A673 (cell line): Measurements from ENCODE around the gene PRRT2. TPM values are rescaled to one million over a fixed set of nuclear protein-coding genes. Genes with fewer than 3 reads are reported as not detected.

Experiments used
- BruUV-seq: library from RNA; stranded (reverse); fragments of 400-500 nt; replicated peaks from 2 replicates; lab custom pipeline; 2021; lab: Mats Ljungman, UMichigan
- CTCF ChIA-PET: fragments of 300-600 bp; sonication (Branson Sonifier 250); formaldehyde crosslinking; loops from one replicate; lab custom pipeline; 2022; ENCODE audit warnings: antibody characterized with exemption; lab: Charles Lee
- POLR2A ChIA-PET: fragments of 300-600 bp; sonication (Branson Sonifier 250); formaldehyde crosslinking; loops from one replicate; lab custom pipeline; 2022; ENCODE audit warnings: antibody characterized with exemption; ENCODE audit not compliant: low non-redundant PET; lab: Charles Lee
- DNase-seq: peaks from one replicate; pipeline ENCODE4 v3.0.0-alpha.2; 2015; ENCODE audit warnings: low spot score
- H3K27ac ChIP-seq: fragments of 200-600 bp; sonication (generic); 2 replicates; pipeline ENCODE4 v1.5.1; 2016; ENCODE audit warnings: mixed run types, low read depth, mild to moderate bottlenecking, mixed read lengths, antibody characterized with exemption, low read length; ENCODE audit not compliant: poor library complexity, severe bottlenecking
- H3K27me3 ChIP-seq: fragments of 200-600 bp; sonication (generic); replicated peaks from 2 replicates; pipeline ENCODE4 v1.6.1; 2017; ENCODE audit warnings: mixed run types, low read depth, mild to moderate bottlenecking, mixed read lengths, antibody characterized with exemption, low read length; ENCODE audit not compliant: insufficient read depth, poor library complexity
- H3K36me3 ChIP-seq: fragments of 200-600 bp; sonication (generic); 2 replicates; pipeline ENCODE4 v1.6.1; 2016; ENCODE audit warnings: mixed run types, mild to moderate bottlenecking, mixed read lengths, antibody characterized with exemption, low read length; ENCODE audit not compliant: insufficient read depth, poor library complexity, severe bottlenecking
- H3K4me1 ChIP-seq: fragments of 200-600 bp; sonication (generic); 2 replicates; pipeline ENCODE4 v1.6.1; 2017; ENCODE audit warnings: mixed run types, mild to moderate bottlenecking, mixed read lengths, antibody characterized with exemption, low read length; ENCODE audit not compliant: insufficient read depth, poor library complexity, severe bottlenecking
- H3K4me3 ChIP-seq: fragments of 200-600 bp; sonication (generic); 2 replicates; pipeline ENCODE4 v1.5.1; 2016; ENCODE audit warnings: low read depth, mixed run types, mild to moderate bottlenecking, mixed read lengths, low read length; ENCODE audit not compliant: poor library complexity, severe bottlenecking
- H3K9me3 ChIP-seq: fragments of 200-600 bp; sonication (generic); 2 replicates; pipeline ENCODE4 v1.6.1; 2016; ENCODE audit warnings: mixed run types, low read depth, mild to moderate bottlenecking, mixed read lengths, antibody characterized with exemption, low read length; ENCODE audit not compliant: poor library complexity, severe bottlenecking
- CTCF ChIP-seq: fragments of 300-800, 200-600 bp; sonication (generic); conservative IDR thresholded peaks from 2 replicates; pipeline ENCODE4 v1.5.1; 2017; ENCODE audit warnings: low read depth, mild to moderate bottlenecking, antibody characterized with exemption, low read length, moderate library complexity, mixed read lengths
- EZH2 ChIP-seq: fragments of 200-600 bp; sonication (generic); IDR thresholded peaks from 2 replicates; pipeline ENCODE4 v1.6.1; 2017; ENCODE audit warnings: borderline replicate concordance, low read depth, mild to moderate bottlenecking, mixed read lengths, antibody characterized with exemption, low read length; ENCODE audit not compliant: poor library complexity, severe bottlenecking
- intact Hi-C: fragments of 100-400 bp; cut with micrococcal nuclease; formaldehyde crosslinking; loops from one replicate; pipeline ENCODE4 v1.10.0; 2022; ENCODE audit not compliant: unreplicated experiment
- total RNA-seq: library from RNA; stranded (reverse); gene quantifications from 2 replicates; pipeline ENCODE4 v1.2.3, GENCODE V29; 2021

Gene PRRT2
- total RNA-seq, 1 experiment from 2014 or later: 9.0 TPM

- BruUV-seq: TSS peak; percentile 78
Observed at GRCh38 chr16:29862884-29863668, 51.1 kb downstream of the PRRT2 start, which contains the start of gene CDIPT. TSS of gene CDIPT (minus strand) at chr16:29863226. CDS start at chr16:29862857, 369 bp downstream.

DNA sequence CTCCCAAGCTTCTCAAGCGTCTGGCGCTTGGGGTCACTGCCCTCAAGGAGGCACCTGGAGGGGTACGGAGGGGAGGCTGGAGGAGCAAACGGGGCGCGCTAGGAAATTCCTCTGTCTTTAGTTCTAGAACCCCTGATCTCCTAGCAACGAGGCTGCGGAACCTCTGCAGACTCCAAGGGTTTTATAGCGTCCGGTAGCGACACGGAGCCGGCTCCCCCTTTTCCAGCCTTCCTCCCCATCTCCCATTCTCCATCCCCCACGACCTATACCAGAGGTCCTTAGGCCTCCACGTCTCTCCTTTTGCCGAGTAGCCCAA is 51.6 kb downstream of the PRRT2 start:
- H3K36me3 ChIP-seq: peaks cover 11% of the 10 kb centered on the region

More at GRCh38 chr16:29862884-29863668, 51.1 kb downstream of the PRRT2 start, which contains the start of gene CDIPT:
- intact Hi-C loops: loop anchor here (2.0 to 10.0 kb wide), 2 partner anchors 48 to 100 kb away; partner anchors contain the start of genes PAGR1, PRRT2 and TMEM219
- ChIA-PET CTCF (interaction anchor here (0.5 to 1.1 kb wide), 3 partner anchors 15 to 148 kb away, joined by 6 to 7 read pairs (median 7); partner anchors contain the start of gene MAZ), POLR2A (no interaction called here)
- H3K36me3 ChIP-seq: peaks cover 12% of the 10 kb centered on the region
- H3K4me3 ChIP-seq: peak within 1 kb of the TSS; percentile 96
- H3K27me3 ChIP-seq: no peaks in the 10 kb centered on the region
- no peaks in the 10 kb centered on the region for H3K9me3 ChIP-seq
- H3K27ac ChIP-seq: peak within 1 kb of the TSS; percentile 99
- peak; percentile 99 for DNase-seq
- TF ChIP-seq CTCF: peak; percentile 88
- no peak for TF ChIP-seq EZH2
- H3K4me1 ChIP-seq: peaks cover 4% of the 10 kb centered on the region

DNA sequence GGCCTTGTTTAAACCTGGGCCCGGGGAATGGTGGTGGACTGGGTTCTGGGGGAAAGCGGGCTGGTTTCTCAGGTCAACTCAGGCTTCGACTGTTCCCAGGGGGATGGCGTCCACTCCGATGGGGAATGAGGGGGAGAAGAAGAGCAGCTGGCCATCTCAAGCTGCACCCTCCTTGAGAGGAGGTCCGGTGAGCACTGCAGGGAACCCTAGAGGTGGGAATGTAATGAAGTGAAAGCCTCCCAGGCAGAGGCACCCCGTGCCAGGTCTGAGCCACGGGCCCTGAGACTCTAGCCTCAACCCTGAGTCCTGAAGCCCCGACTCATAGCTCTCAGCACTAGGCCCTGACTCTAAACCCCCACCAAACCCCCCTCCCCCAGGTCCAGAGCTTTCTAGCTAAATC is 52.2 kb downstream of the PRRT2 start:
- intact Hi-C loops: loop anchor here (10.0 kb wide), 1 partner anchor 49 kb away; the partner anchor contains the start of genes PAGR1 and PRRT2
- ChIA-PET CTCF (no interaction called here), POLR2A (interaction anchor here (0.7 kb wide), 1 partner anchor 169 kb away, joined by 4 read pairs; no protein-coding TSS in a partner anchor)
- Histone ChIP-seq H3K9me3 (no peaks in the 10 kb centered on the region), H3K27ac (no peak overlapping the region), H3K27me3 (no peaks in the 10 kb centered on the region), H3K36me3 (peaks cover 6% of the 10 kb centered on the region), H3K4me1 (peaks cover 4% of the 10 kb centered on the region), H3K4me3 (no peak overlapping the region)
- BruUV-seq: no TSS peak
- no peak for DNase-seq
- no peak for TF ChIP-seq EZH2
- TF ChIP-seq CTCF: no peak

More for the DNA sequence above, 51.6 kb downstream of the PRRT2 start:
- BruUV-seq: no TSS peak
- ChIA-PET POLR2A (no interaction called here), CTCF (interaction anchor here (0.5 to 1.1 kb wide), 3 partner anchors 15 to 148 kb away, joined by 6 to 7 read pairs (median 7); partner anchors contain the start of gene MAZ)
- peak overlapping the region; percentile 96 for H3K4me3 ChIP-seq
- TF ChIP-seq CTCF: 0 out of 2 replicates have a peak, but pooled peaks have one; percentile 1
- TF ChIP-seq EZH2: no peak
- H3K27ac ChIP-seq: peak overlapping the region; percentile 99
- DNase-seq: no peak
- no peaks in the 10 kb centered on the region for H3K27me3 ChIP-seq
- intact Hi-C loops: loop anchor here (2.0 to 10.0 kb wide), 2 partner anchors 49 to 99 kb away; partner anchors contain the start of genes PAGR1, PRRT2 and TMEM219
- H3K9me3 ChIP-seq: no peaks in the 10 kb centered on the region
- peaks cover 4% of the 10 kb centered on the region for H3K4me1 ChIP-seq

Other genes starting within 250 kb of the PRRT2 start
- gene SPN, start 148.9 kb upstream of the PRRT2 start, total RNA-seq: not detected in 2 replicates
- 31.1 and 48.3 TPM in 2 replicates for gene QPRT, start 133.0 kb upstream of the PRRT2 start, total RNA-seq
- not detected in 2 replicates for gene C16orf54, start 66.2 kb upstream of the PRRT2 start, total RNA-seq
- gene ZG16, start 33.9 kb upstream of the PRRT2 start, total RNA-seq: not detected in 2 replicates
- gene KIF22, start 21.4 kb upstream of the PRRT2 start, total RNA-seq: 171 and 186 TPM in 2 replicates
- gene MAZ, start 5.7 kb upstream of the PRRT2 start, total RNA-seq: 457 and 516 TPM in 2 replicates
- 47.4 and 50.0 TPM in 2 replicates for gene PAGR1, start 4.0 kb downstream of the PRRT2 start, total RNA-seq
- gene MVP, start 8.3 kb downstream of the PRRT2 start, total RNA-seq: 5.6 and 7.1 TPM in 2 replicates
- gene CDIPT, start 51.0 kb downstream of the PRRT2 start, total RNA-seq: 51.7 and 55.6 TPM in 2 replicates
- gene SEZ6L2, start 87.4 kb downstream of the PRRT2 start, total RNA-seq: 7.0 and 9.1 TPM in 2 replicates
- 2.0 and 2.5 TPM in 2 replicates for gene ASPHD1, start 88.3 kb downstream of the PRRT2 start, total RNA-seq
- gene KCTD13, start 114.0 kb downstream of the PRRT2 start, total RNA-seq: 32.4 and 33.3 TPM in 2 replicates
- gene TMEM219, start 149.9 kb downstream of the PRRT2 start, total RNA-seq: 48.3 and 52.7 TPM in 2 replicates
- gene TAOK2, start 161.7 kb downstream of the PRRT2 start, total RNA-seq: 49.9 and 50.2 TPM in 2 replicates
- gene HIRIP3, start 183.4 kb downstream of the PRRT2 start, total RNA-seq: 29.7 and 33.2 TPM in 2 replicates
- 115 and 120 TPM in 2 replicates for gene INO80E, start 184.0 kb downstream of the PRRT2 start, total RNA-seq
- 3.2 and 5.4 TPM in 2 replicates for gene DOC2A, start 198.8 kb downstream of the PRRT2 start, total RNA-seq
- gene C16orf92, start 211.0 kb downstream of the PRRT2 start, total RNA-seq: not detected in 2 replicates
- gene TLCD3B, start 219.1 kb downstream of the PRRT2 start, total RNA-seq: 1.9 and 2.6 TPM in 2 replicates